H9 (cell line): ENCODE results near the gene TNC. TPM values are rescaled to one million over a fixed set of nuclear protein-coding genes. Genes with fewer than 3 reads are reported as not detected.

Source experiments
- DNase-seq: peaks from one replicate; pipeline ENCODE4 v3.0.0-alpha.2; 2017
- H2AFZ ChIP-seq: one replicate; pipeline ENCODE4 v1.6.1; 2013; ENCODE audit warnings: mild to moderate bottlenecking, low read length, control low read depth, moderate library complexity
- H2AK5ac ChIP-seq: 2 replicates; pipeline ENCODE4 v1.6.1; 2013; ENCODE audit warnings: low read length, control low read depth, mixed read lengths; ENCODE audit not compliant: insufficient read length
- H2BK120ac ChIP-seq: one replicate; pipeline ENCODE4 v1.6.1; 2013; ENCODE audit warnings: low read depth, mild to moderate bottlenecking, low read length, control low read depth, inconsistent platforms; ENCODE audit not compliant: poor library complexity, severe bottlenecking
- H2BK12ac ChIP-seq: 2 replicates; pipeline ENCODE4 v1.6.1; 2013; ENCODE audit warnings: low read length, control low read depth, mixed read lengths, low read depth; ENCODE audit not compliant: insufficient read length
- H2BK15ac ChIP-seq: 2 replicates; pipeline ENCODE4 v1.6.1; 2013; ENCODE audit warnings: low read depth, low read length, control low read depth
- H2BK20ac ChIP-seq: one replicate; pipeline ENCODE4 v1.6.1; 2013; ENCODE audit warnings: low read depth, mild to moderate bottlenecking, low read length, control low read depth, inconsistent platforms; ENCODE audit not compliant: poor library complexity, severe bottlenecking
- H2BK5ac ChIP-seq: 2 replicates; pipeline ENCODE4 v1.6.1; 2013; ENCODE audit warnings: low read length, control low read depth, mixed read lengths; ENCODE audit not compliant: insufficient read length
- H3K14ac ChIP-seq: 2 replicates; pipeline ENCODE4 v1.6.1; 2013; ENCODE audit warnings: low read length, control low read depth; ENCODE audit not compliant: insufficient read depth
- H3K18ac ChIP-seq: 2 replicates; pipeline ENCODE4 v1.6.1; 2013; ENCODE audit warnings: low read depth, mild to moderate bottlenecking, mixed read lengths, low read length, control low read depth; ENCODE audit not compliant: insufficient read length
- H3K23ac ChIP-seq: 2 replicates; pipeline ENCODE4 v1.6.1; 2013; ENCODE audit warnings: low read length, control low read depth, mixed read lengths, low read depth; ENCODE audit not compliant: insufficient read length
- H3K23me2 ChIP-seq: 2 replicates; pipeline ENCODE4 v1.6.1; 2013; ENCODE audit warnings: low read depth, mild to moderate bottlenecking, mixed read lengths, low read length, control low read depth; ENCODE audit not compliant: insufficient read length, poor library complexity, severe bottlenecking
- H3K27ac ChIP-seq: 2 replicates; pipeline ENCODE4 v1.5.1; 2013; ENCODE audit warnings: low read length, control low read depth, mixed read lengths, low read depth; ENCODE audit not compliant: insufficient read length
- H3K27me3 ChIP-seq: 2 replicates; pipeline ENCODE4 v1.6.1; 2013; ENCODE audit warnings: low read length, control low read depth, inconsistent platforms; ENCODE audit not compliant: insufficient read depth
- H3K4ac ChIP-seq: 2 replicates; pipeline ENCODE4 v1.6.1; 2013; ENCODE audit warnings: low read depth, mild to moderate bottlenecking, control low read depth, inconsistent platforms, low read length, moderate library complexity
- H3K4me1 ChIP-seq: 2 replicates; pipeline ENCODE4 v1.6.1; 2013; ENCODE audit warnings: low read length, control low read depth, inconsistent platforms; ENCODE audit not compliant: insufficient read depth
- H3K4me2 ChIP-seq: 2 replicates; pipeline ENCODE4 v1.6.1; 2013; ENCODE audit warnings: low read length, control low read depth, mixed read lengths; ENCODE audit not compliant: insufficient read length, insufficient read depth
- H3K56ac ChIP-seq: 2 replicates; pipeline ENCODE4 v1.6.1; 2013; ENCODE audit warnings: low read depth, mild to moderate bottlenecking, mixed read lengths, low read length, control low read depth; ENCODE audit not compliant: insufficient read length
- H3K79me1 ChIP-seq: 2 replicates; pipeline ENCODE4 v1.6.1; 2013; ENCODE audit warnings: low read depth, mild to moderate bottlenecking, moderate library complexity, low read length, control low read depth, inconsistent platforms; ENCODE audit not compliant: insufficient read depth, poor library complexity, severe bottlenecking
- H3K79me2 ChIP-seq: 2 replicates; pipeline ENCODE4 v1.6.1; 2013; ENCODE audit warnings: low read length, control low read depth, inconsistent platforms; ENCODE audit not compliant: insufficient read depth
- H3K9ac ChIP-seq: 2 replicates; pipeline ENCODE4 v1.6.1; 2013; ENCODE audit warnings: low read length, control low read depth, mixed read lengths; ENCODE audit not compliant: insufficient read length; ENCODE audit errors: extremely low read depth
- H3K9me3 ChIP-seq: one replicate; pipeline ENCODE4 v1.6.1; 2013; ENCODE audit warnings: low read depth, low read length, inconsistent platforms; ENCODE audit not compliant: control insufficient read depth
- H3T11ph ChIP-seq: one replicate; pipeline ENCODE4 v1.6.1; 2013; ENCODE audit warnings: mild to moderate bottlenecking, low read length, control low read depth, inconsistent platforms
- H4K20me1 ChIP-seq: one replicate; pipeline ENCODE4 v1.6.1; 2013; ENCODE audit not compliant: control insufficient read depth, insufficient read length, insufficient read depth
- H4K5ac ChIP-seq: 2 replicates; pipeline ENCODE4 v1.6.1; 2013; ENCODE audit warnings: low read depth, mild to moderate bottlenecking, mixed read lengths, low read length, control low read depth; ENCODE audit not compliant: insufficient read length
- H4K8ac ChIP-seq: replicated peaks from 2 replicates; pipeline ENCODE4 v1.6.1; 2013; ENCODE audit warnings: low read length, control low read depth, mixed read lengths, low read depth; ENCODE audit not compliant: insufficient read length
- H4K91ac ChIP-seq: 2 replicates; pipeline ENCODE4 v1.6.1; 2013; ENCODE audit warnings: low read depth, mild to moderate bottlenecking, moderate library complexity, mixed read lengths, low read length, control low read depth; ENCODE audit not compliant: insufficient read length
- H3K27ac Mint-ChIP-seq, 3 experiments: 2 replicates in 2 of 3; 3 replicates in 1 of 3; pipeline ENCODE4 v1.8.0; 2020 to 2021; ENCODE audit warnings: mixed read lengths in 3 of 3, mild to moderate bottlenecking in 1 of 3, moderate library complexity in 1 of 3
- H3K27me3 Mint-ChIP-seq: 2 replicates; pipeline ENCODE4 v1.8.0; 2021; ENCODE audit warnings: low read depth, mild to moderate bottlenecking, moderate library complexity, mixed read lengths
- H3K36me3 Mint-ChIP-seq, 3 experiments: 2 replicates in 2 of 3; 3 replicates in 1 of 3; pipeline ENCODE4 v1.8.0; 2020 to 2021; ENCODE audit warnings: low read depth in 3 of 3, mixed read lengths in 3 of 3; ENCODE audit not compliant: insufficient read depth in 1 of 3
- H3K4me1 Mint-ChIP-seq, 2 experiments: 2 replicates each; pipeline ENCODE4 v1.8.0; 2020; ENCODE audit warnings: mixed read lengths in 2 of 2
- H3K4me3 Mint-ChIP-seq, 2 experiments: 2 replicates in 1 of 2; 3 replicates in 1 of 2; pipeline ENCODE4 v1.8.0; 2020 to 2021; ENCODE audit warnings: mild to moderate bottlenecking in 2 of 2, mixed read lengths in 2 of 2, moderate library complexity in 1 of 2
- H3K9me3 Mint-ChIP-seq, 2 experiments: 2 replicates in 1 of 2; 3 replicates in 1 of 2; pipeline ENCODE4 v1.8.0; 2020; ENCODE audit warnings: mild to moderate bottlenecking in 2 of 2, mixed read lengths in 2 of 2, moderate library complexity in 1 of 2
- CTCF ChIP-seq: fragments of 200-600 bp; sonication (generic); conservative IDR thresholded peaks from 3 replicates; pipeline ENCODE4 v1.8.0; 2021; ENCODE audit warnings: antibody characterized with exemption, mild to moderate bottlenecking
- WGBS: extraction: QIAGEN DNeasy Blood & Tissue Kit; methylation state at CpG from one replicate; pipeline ENCODE4 v1.1.7; 2013; ENCODE audit warnings: missing lambda C conversion rate, low lambda C conversion rate, mixed read lengths; ENCODE audit not compliant: insufficient read length; ENCODE audit errors: extremely low coverage; 5-methylcytosine and 5-hydroxymethylcytosine counted together
- total RNA-seq: library from RNA; stranded (reverse); gene quantifications from 2 replicates; pipeline ENCODE4 v1.2.1, GENCODE V29; 2021

TNC gene
- total RNA-seq, 1 experiment from 2014 or later, result 0.63 TPM

GRCh38 chr9:115058684-115059315, 59.2 kb downstream of the TNC start:
- Histone ChIP-seq H2BK120ac (no peak overlapping the region), H3K79me1 (no peaks in the 10 kb centered on the region), H2BK12ac (no peak overlapping the region), H4K5ac (no peak overlapping the region), H4K91ac (no peak overlapping the region), H3K27me3 (no peaks in the 10 kb centered on the region), H3K9ac (no peak overlapping the region), H2BK5ac (no peak overlapping the region), H3K56ac (no peak overlapping the region), H2BK20ac (no peak overlapping the region), H3K79me2 (no peaks in the 10 kb centered on the region), H3K4ac (no peak overlapping the region), H3K4me2 (no peak overlapping the region), H2AK5ac (no peak overlapping the region), H3K23ac (no peak overlapping the region), H3K14ac (no peak overlapping the region), H2BK15ac (no peak overlapping the region), H4K8ac (no peak overlapping the region), H4K20me1 (no peaks in the 10 kb centered on the region), H3K9me3 (no peaks in the 10 kb centered on the region), H3K18ac (no peak overlapping the region), H3K27ac (no peak overlapping the region), H3T11ph (no peak overlapping the region), H2AFZ (no peak overlapping the region), H3K4me1 (peaks cover 5% of the 10 kb centered on the region; the same call in 1 of the 2 replicates), H3K23me2 (no peaks in the 10 kb centered on the region)
- H3K4me3 Mint-ChIP-seq, result no peak overlapping the region
- no peaks in the 10 kb centered on the region for H3K36me3 Mint-ChIP-seq
- H3K27ac Mint-ChIP-seq, result no peak overlapping the region
- H3K9me3 Mint-ChIP-seq, result no peaks in the 10 kb centered on the region
- peaks cover 16% of the 10 kb centered on the region for H3K27me3 Mint-ChIP-seq
- no peak for DNase-seq
- TF ChIP-seq CTCF, result no peak
- no CpG with 5 or more reads among the region's 6 CpGs for WGBS
- H3K4me1 Mint-ChIP-seq, result peaks cover 4 to 8% of the 10 kb centered on the region in 2 experiments; a peak in 3 of 4 replicates
